ENCODE measurements around the gene NDP.
A peak's percentile ranks its signal among the peaks of the same experiment; 100 is the strongest.
"Not testable (repeated sequence)": the region's sequence is repeated elsewhere in the genome, so short reads cannot be mapped to it uniquely, and the experiment has no call there.

The NDP gene

DNA sequence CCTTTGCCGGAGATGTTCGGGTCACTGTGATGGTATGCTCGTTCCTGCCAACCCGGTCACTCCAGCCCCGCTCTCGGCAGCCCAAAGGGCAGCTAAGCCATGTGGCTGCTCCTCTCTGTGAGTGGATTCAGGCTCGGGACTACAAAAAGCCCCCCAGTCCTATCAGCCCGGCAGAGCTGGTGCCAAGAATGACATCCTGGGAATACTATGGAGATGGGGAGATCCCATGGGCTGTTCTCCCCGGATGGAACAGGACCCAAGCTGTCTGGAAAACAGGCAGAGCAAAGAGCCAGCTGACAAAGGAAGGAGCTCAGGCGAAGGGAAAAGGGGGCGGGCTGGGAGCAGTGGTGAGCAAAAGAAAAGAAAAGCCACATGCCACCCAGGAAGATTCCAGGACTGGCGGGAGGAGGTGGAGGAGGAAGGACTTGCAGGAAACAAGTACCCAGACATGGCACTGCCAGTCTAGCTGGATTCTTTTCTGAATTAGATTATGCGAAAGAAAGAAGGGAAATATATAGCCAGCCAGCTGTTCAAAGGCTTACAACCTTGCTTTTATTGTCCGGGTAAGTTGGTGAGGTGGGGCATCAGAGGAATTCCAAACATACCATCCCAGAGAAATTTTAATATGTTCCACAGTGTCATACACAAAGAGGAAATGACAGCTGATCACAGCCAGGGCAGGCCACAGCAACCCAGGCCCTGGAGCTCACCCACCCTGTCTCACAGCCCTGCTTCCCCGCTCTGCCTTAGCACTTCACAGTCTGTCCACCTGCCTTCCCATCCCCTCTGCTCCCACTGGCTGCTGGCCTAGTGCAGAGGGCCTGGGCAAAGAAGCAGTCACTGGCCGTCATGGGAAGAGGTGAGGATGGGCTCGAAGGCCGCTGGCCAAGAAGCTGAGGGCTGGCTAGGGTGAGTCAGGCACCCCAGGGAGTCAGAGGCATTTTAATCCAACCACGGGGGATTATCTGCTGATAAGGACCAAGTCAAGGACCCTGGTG, 3.4 kb downstream of the NDP start:
- DNase-seq: no peak

DNA sequence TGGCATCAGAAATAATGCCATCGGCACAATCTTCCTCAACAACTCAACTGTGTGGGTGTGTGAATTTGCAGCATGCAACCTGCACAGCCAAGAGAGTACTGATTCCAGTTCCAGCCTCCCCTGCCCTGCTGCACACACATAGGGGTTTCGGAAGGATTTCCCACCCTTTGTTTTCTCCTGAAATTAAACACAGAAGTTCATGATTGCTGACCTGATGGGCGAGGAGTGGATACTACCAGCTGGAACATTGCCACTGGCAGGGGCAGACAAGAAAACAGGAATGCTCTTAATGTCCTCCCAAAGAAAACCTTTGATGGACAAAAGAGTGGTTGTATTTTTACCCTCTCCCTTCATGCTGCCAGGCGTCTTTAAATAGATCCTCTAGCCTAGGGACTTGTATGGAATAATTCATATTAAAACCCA, 4.8 kb downstream of the NDP start:
- DNase-seq: no peak

DNA sequence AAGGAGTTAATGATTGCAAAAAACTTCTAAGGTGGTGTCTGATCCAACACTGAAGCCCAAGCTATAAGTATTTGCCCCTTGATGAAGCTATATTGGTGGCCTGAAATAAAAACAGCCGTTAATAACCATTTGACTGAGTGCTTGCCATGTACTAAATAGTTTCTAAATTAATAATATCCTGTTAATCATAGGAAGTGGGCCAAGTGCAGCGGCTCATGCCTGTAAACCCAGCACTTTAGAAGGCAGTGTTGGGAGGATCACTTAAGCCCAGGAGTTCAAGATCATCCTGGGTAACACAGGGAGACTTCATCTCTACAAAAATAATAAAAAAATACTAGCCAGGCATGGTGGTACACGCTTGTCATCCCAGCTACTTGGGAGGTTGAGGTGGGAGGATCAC, 8.3 kb downstream of the NDP start:
- no peak for DNase-seq

DNA sequence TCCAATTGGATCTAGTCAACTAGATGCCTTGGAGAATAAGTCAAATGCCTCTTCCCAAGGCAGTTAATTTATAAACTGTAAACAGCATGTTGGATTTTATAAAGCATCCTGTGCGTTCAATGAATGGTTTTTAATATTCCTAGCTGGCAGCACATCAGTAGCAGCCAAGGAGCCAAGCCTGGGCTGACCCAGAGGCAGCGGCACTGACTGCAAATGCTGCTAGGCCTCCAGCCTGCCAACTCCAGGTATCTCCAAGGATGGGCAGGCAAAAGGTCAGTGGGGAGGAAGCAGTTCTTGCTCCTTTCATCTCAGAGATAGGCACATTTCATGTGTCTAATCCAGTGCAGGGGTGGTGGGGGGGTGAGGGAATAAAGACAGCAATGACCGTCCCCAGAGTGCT, 9.5 kb downstream of the NDP start:
- no peak for DNase-seq

DNA sequence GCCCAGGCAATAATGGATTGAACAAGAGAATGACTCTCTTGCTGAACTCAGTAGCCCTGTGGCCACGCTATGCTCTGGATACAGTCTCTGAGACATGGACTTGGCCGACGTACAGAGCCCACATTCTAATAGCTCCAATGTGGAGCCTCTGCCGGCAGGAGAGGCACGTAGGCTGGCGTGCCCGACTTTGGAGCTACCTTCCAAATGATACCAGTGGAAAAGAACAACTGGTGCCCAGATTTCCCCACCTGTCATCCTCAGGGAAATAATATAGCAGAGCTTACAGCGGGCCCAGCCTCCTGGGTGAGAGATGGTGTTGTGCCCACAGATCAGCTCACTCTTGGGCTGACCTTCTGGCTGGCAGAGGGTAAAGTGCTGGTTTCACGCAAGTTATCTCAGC, 10.6 kb downstream of the NDP start:
- DNase-seq: no peak

DNA sequence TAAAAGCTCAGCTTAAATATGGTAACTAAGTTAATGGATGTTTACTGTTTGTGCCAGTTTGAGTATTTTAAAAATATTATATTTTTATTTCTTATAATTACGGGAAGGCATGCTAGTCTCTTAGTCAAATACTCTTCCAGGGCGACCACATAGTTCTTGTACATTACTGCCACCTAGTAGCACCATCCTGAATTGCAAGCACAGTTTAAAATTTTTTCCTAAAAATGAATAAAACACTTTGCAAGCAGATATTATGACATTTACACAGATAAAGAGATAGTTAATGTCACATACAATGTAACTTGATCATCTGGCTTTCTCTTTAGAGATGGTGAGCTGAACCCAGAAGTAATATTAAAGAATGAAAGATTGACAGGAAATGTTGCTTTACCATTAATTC, 11.5 kb downstream of the NDP start:
- no peak for DNase-seq

DNA sequence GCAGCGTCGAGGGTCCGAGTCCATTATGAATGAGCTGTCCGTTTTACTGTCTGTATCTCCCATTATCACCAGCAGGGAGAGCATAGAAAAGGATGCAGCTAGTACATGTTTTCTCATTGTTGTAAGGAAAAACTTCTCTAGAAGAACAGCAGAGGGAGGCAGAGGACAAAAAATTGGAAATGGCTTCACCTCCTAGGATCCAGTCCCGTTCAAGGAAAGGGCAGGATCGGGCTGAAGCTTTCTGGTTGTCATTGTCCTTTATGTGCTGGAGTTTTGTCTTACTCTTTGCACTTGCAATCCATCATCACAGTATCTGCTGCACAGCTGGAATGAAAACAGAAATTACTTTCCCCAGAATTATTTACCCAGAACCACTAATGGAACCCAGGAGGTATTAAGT, 14.7 kb downstream of the NDP start:
- no peak for DNase-seq

DNA sequence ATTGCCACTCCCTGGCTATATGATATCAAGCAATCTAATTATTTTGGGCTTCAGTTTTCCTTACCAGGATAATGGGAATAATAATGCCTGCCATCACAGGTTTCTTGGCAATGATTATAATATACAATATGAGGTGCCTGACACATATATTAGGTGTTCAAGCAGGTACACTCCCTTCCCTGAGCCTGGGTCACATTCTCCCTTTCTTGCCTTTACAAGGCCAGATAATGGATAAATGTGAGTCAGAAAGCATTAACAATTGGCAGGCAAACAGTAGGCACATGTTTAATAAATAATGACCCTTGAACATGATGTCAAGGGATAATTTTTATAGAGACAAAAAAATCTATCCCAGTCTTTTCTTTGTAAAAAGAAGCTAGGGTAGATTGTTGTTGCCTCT, 17.2 kb downstream of the NDP start:
- no peak for DNase-seq

DNA sequence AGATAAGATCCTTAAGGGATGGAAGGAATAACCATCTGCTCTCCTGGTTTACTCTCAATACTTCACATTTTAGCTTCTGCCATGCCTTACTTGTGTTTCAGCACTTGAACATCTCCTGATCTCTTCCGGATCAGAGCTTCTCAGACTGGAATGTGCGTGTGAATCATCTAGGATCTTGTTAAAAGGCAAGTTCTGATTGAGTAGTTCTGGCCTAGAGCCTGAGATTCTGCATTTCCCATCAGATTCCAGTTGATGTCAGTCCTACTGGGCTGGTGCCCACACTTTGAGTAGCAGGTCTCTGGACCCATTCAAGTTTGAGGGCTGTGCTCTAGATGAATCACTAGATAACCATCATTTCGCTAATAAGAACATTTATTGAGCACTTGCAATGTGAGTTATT, 20.0 kb downstream of the NDP start:
- DNase-seq: no peak

DNA sequence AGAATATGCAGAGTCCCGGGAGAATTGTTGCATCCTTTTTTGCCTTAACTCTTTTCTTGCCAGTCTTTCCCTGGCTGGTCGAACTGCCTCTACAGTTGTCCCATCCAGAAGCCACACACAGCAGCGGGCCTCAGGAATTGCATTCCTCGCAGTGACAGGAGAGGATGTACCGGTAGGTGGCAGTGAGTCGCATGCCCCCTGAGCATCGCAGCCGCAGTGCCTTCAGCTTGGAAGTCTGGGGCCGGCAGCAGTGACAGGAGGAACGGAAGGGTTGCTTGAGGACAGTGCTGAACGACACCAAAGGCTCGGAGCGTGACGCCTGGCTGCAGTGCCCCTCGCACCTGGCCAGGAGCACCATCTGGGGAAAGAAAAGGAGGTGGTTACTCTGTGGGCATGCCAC, 23.5 kb downstream of the NDP start:
- DNase-seq: peak; percentile 10 to 24

DNA sequence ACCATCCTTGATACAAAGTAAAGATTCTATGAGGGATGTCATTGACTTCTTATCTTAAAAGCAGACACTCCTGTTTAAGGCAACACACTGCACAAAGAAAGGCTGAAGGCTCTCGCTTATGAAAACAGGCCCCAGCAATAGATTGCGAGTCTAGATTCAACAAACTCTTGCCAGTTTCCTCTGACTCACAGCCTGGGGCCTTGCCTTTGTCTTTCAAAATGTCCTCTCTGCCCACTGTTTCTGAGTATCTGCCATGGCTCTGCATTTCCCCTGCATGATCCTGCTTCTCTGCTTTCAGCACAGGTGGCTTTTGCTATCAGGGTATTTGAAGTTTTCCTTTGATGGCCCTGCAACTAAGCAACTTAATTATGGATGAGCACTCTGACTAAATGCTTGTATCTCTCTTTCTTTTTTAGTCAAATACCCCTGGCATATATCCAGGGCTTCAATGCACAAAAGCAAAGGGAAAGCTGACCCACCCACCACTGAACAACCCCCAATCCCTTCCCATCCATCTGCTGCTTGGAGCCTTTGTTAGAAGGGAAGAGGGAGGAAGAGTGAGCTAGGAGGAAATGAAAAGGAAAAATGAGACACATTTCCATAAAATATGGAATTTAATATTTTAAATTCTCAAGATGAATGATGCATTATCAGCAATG, 32.2 kb downstream of the NDP start:
- DNase-seq: no peak

DNA sequence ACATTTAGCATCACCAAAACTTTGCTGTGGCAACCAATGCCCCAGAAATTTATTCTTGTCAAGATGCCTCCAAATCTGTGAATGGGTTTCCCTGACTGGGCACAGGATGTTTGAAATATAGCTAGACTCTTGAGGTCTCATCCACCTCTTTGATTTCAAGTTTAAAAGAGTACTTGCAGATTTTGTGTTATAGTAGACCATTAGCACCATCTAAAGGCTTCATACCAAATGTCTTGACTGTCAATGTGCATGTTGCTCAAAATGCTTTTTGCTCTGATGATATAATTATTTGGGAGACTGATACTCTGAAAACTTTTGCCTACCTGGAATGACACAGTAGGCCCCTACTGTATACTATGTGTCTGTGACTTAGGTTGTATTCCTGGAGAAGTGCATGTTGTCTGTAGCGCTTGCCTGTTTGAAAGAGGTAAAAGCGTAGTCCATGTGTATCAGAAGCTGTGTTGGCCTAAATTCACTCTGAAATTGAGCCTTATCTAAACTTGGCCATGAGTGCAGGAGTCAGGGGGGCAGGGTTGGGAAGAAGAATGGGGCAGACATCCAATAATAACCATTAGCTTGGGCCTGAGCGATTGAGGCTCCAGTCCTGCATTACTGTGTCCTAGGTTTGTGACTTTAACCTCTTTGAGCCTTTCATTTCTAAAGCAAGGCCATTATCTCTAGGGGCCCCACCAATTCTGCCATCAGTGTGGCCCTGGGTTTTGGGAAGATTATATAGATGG, 33.8 kb downstream of the NDP start:
- no peak for DNase-seq

DNA sequence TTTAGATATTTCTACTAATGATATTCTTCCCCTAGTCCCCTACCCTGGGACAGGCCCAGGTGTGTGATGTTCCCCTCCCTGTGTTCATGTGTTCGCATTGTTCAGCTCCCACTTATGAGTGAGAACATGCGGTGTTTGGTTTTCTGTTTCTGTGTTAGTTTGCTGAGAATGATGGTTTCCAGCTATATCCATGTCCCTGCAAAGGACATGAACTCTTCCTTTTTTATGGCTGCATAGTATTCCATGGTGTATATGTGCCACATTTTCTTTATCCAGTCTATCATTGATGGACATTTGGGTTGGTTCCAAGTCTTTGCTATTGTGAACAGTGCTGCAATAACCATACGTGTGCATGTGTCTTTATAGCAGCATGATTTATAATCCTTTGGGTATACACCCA, 51.2 kb downstream of the NDP start:
- DNase-seq: not testable (repeated sequence)

DNA sequence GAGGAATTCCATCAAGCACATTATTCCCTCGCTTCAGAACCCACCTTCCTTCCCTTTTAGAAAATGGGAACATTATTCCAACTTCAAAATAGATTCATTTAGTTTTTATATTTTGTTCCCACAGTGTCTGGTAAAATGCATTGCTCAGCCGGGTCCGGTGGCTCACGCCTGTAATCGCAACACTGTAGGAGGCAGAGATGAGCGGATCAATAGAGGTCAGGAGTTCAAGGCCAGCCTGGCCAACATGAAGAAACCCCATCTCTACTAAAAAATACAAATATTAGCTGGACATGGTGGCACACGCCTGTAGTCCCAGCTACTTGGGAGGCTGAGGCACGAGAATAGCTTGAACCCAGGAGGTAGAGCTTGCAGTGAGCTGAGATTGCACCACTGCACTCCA, 62.4 kb downstream of the NDP start:
- not testable (repeated sequence) for DNase-seq

DNA sequence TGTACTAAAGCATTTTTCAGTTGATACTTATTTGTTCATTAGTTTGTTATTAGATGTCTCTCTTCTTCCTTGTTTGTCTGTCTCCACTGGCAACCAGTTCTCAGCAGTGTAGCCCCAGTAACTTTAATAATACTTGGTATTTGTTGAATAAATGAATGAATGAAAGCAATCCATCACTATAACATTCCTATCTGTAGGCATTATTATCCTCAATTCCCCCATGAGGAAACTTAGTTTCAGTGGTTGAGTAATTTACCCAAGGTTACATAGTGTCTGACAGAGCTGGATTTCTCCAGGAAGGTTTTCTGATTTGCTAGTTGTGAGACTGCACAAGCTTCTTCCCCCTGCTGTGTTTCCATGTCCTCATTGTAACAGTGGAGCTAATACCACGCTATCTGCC, 63.2 kb downstream of the NDP start:
- no peak for DNase-seq

DNA sequence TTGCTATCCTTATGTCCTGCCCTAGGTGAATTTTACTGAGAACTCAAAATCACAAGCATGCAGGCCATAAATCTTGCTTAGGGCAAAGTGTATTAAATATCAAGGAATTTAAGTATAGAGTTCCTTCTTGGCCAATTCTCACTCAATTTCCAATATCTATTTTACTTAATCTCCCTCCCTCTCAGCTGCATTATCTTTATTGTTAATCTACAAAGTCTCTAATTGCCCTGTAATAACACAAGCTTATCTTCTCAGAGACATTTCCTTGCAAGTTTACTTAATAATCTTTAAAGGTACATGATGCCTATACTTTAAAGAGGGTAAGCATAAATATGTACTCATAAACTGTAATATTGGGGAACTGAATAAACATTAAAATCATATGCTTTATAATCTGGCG, 64.0 kb downstream of the NDP start:
- no peak for DNase-seq

DNA sequence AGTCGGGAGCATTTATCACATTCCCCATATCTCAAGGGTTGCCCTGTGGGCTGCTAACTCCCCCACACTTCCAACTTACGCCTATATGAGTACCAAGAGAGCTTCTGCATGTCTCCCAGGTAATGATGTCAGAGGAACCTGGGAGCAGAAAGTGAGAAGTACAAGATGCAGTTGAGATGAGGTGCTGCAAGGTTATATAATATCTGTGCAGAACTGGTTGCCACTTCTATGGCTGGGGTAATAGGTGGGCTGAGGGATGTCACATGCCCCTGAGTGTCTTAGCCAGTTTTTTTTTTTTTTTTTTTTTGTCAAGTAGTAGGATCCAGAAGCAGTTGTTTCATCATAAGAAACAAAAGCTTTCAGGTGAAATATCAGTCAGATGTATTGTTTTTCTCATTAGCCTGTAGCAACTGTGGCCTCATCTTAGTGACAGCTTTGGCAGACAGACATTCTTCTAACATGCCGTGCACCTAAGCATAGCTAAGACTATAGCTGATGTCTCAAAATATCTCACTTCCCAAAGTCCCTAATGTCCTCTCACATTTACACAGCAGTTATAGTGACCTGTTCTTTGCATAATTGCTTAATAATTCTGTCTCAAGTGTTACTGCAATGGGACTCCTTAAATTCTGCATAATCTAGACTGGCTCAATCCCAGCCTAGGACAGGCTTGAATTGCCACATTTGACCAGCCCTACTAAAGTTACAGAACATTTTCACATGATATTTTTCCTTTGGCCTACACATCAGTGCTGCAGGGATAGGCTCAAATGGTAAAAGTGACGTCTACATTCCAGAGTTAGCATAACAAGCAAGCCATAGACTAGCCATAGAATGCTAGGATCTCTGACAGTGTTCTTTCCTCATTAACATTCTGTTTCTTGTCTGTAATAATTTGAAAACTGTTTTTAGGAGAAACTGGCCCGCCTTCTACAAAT, 73.0 kb downstream of the NDP start:
- no peak for DNase-seq

Measured in activated CD4-positive, alpha-beta T cell treated with anti-CD3 and anti-CD28 coated beads, Interleukin-2, amount 50 U/mL, for 48 hours (primary cell).